IMR-90 (cell line): ENCODE data around the gene PHPT1. TPM values are rescaled to one million over a fixed set of nuclear protein-coding genes. Genes with fewer than 3 reads are reported as not detected.

Experiments
- ATAC-seq: fragments of 200-7000 bp; cut with Tn5 transposase; 2 replicates; pipeline ENCODE4 v1.9.1; 2020; ENCODE audit warnings: low read depth, mild to moderate bottlenecking, moderate library complexity
- BruUV-seq: library from RNA; stranded (reverse); fragments of 400-500 nt; replicated peaks from 2 replicates; lab custom pipeline; 2021; lab: Mats Ljungman, UMichigan
- CTCF ChIA-PET: fragments of 300-600 bp; formaldehyde crosslinking; extraction: SDS; loops from one replicate; lab custom pipeline; 2021; ENCODE audit warnings: antibody characterized with exemption; lab: Yijun Ruan, JAX
- POLR2A ChIA-PET: fragments of 300-600 bp; sonication (Branson Sonifier 250); formaldehyde crosslinking; loops from one replicate; lab custom pipeline; 2022; ENCODE audit warnings: antibody characterized with exemption; ENCODE audit not compliant: unreplicated experiment; lab: Charles Lee
- DNase-seq: peaks from one replicate; pipeline ENCODE4 v3.0.0; 2013
- H2AFZ ChIP-seq: replicated peaks from 2 replicates; pipeline ENCODE3; 2013; ENCODE audit warnings: low read length, mild to moderate bottlenecking; ENCODE audit not compliant: poor library complexity
- H2AK5ac ChIP-seq: 2 replicates; pipeline ENCODE4 v1.6.1; 2013; ENCODE audit warnings: low read depth, low read length, inconsistent platforms
- H2AK9ac ChIP-seq: replicated peaks from 2 replicates; pipeline ENCODE3; 2013; ENCODE audit warnings: mild to moderate bottlenecking, low read depth, low read length, moderate library complexity; ENCODE audit not compliant: poor library complexity
- H2BK120ac ChIP-seq: 2 replicates; pipeline ENCODE4 v1.6.1; 2013; ENCODE audit warnings: low read depth, low read length, inconsistent platforms
- H2BK15ac ChIP-seq: 3 replicates; pipeline ENCODE4 v1.6.1; 2013; ENCODE audit warnings: low read depth, low read length, inconsistent platforms
- H2BK20ac ChIP-seq: 2 replicates; pipeline ENCODE4 v1.6.1; 2013; ENCODE audit warnings: low read depth, mild to moderate bottlenecking, inconsistent platforms, low read length, moderate library complexity
- H2BK5ac ChIP-seq: 2 replicates; pipeline ENCODE4 v1.6.1; 2013; ENCODE audit warnings: mild to moderate bottlenecking, low read depth, low read length, inconsistent platforms; ENCODE audit not compliant: poor library complexity, severe bottlenecking
- H3K14ac ChIP-seq: replicated peaks from 2 replicates; pipeline ENCODE4 v1.6.1; 2013; ENCODE audit warnings: low read depth, low read length, inconsistent platforms
- H3K18ac ChIP-seq: 2 replicates; pipeline ENCODE4 v1.6.1; 2013; ENCODE audit warnings: low read depth, low read length, control low read depth
- H3K23ac ChIP-seq: 2 replicates; pipeline ENCODE4 v1.6.1; 2013; ENCODE audit warnings: low read depth, low read length, inconsistent platforms
- H3K27ac ChIP-seq: 2 replicates; pipeline ENCODE4 v1.5.1; 2013; ENCODE audit warnings: mild to moderate bottlenecking, control low read depth, low read length; ENCODE audit not compliant: insufficient read depth
- H3K27me3 ChIP-seq: 2 replicates; pipeline ENCODE4 v1.6.1; 2013; ENCODE audit warnings: low read length; ENCODE audit not compliant: control insufficient read depth, insufficient read depth
- H3K36me3 ChIP-seq: 2 replicates; pipeline ENCODE4 v1.6.1; 2013; ENCODE audit warnings: low read length, mixed read lengths; ENCODE audit not compliant: control insufficient read depth, insufficient read depth
- H3K4ac ChIP-seq: 2 replicates; pipeline ENCODE4 v1.6.1; 2013; ENCODE audit warnings: low read depth, low read length, inconsistent platforms
- H3K4me1 ChIP-seq: 2 replicates; pipeline ENCODE4 v1.6.1; 2013; ENCODE audit warnings: low read length, mixed read lengths; ENCODE audit not compliant: control insufficient read depth, insufficient read depth
- H3K4me2 ChIP-seq: 2 replicates; pipeline ENCODE4 v1.6.1; 2013; ENCODE audit warnings: low read depth, mild to moderate bottlenecking, control low read depth, low read length, moderate library complexity
- H3K4me3 ChIP-seq: 2 replicates; pipeline ENCODE4 v1.5.1; 2013; ENCODE audit warnings: low read depth, mild to moderate bottlenecking, control low read depth, low read length, moderate library complexity; ENCODE audit not compliant: insufficient read depth
- H3K56ac ChIP-seq: 2 replicates; pipeline ENCODE4 v1.6.1; 2013; ENCODE audit warnings: low read length, inconsistent platforms; ENCODE audit not compliant: insufficient read depth; ENCODE audit errors: extremely low read depth
- H3K79me1 ChIP-seq, 2 experiments: 2 replicates each; pipeline ENCODE4 v1.6.1; 2013; ENCODE audit warnings: low read length in 2 of 2, inconsistent platforms in 1 of 2, low read depth in 1 of 2
- H3K9ac ChIP-seq: 2 replicates; pipeline ENCODE4 v1.6.1; 2013; ENCODE audit warnings: low read depth, low read length, control low read depth
- H3K9me1 ChIP-seq: 2 replicates; pipeline ENCODE4 v1.6.1; 2013; ENCODE audit warnings: low read length, inconsistent platforms; ENCODE audit not compliant: insufficient read depth
- H3K9me3 ChIP-seq: 2 replicates; pipeline ENCODE4 v1.6.1; 2013; ENCODE audit warnings: low read length; ENCODE audit not compliant: control insufficient read depth, insufficient read depth
- H4K20me1 ChIP-seq: 2 replicates; pipeline ENCODE4 v1.6.1; 2013; ENCODE audit warnings: low read length, inconsistent platforms; ENCODE audit not compliant: insufficient read depth
- H4K5ac ChIP-seq: 2 replicates; pipeline ENCODE4 v1.6.1; 2013; ENCODE audit warnings: mild to moderate bottlenecking, low read depth, low read length, control low read depth
- H4K8ac ChIP-seq, 2 experiments: 2 replicates each; pipeline ENCODE4 v1.6.1; 2013; ENCODE audit warnings: low read depth in 2 of 2, low read length in 2 of 2, control low read depth in 1 of 2, inconsistent platforms in 1 of 2
- H4K91ac ChIP-seq: 2 replicates; pipeline ENCODE4 v1.6.1; 2013; ENCODE audit warnings: low read depth, low read length, inconsistent platforms; ENCODE audit not compliant: insufficient read depth
- BHLHE40 ChIP-seq: fragments of 150-350 bp; IDR thresholded peaks from 2 replicates; pipeline ENCODE4 v1.6.1; 2016; ENCODE audit warnings: mild to moderate bottlenecking, low read depth, low read length
- CEBPB ChIP-seq: IDR thresholded peaks from 2 replicates; pipeline ENCODE4 v1.6.1; 2012; ENCODE audit warnings: low read depth, low read length, improper control_type of control experiment
- CHD1 ChIP-seq: IDR thresholded peaks from 2 replicates; pipeline ENCODE4 v1.6.1; 2012; ENCODE audit warnings: low read depth, low read length, improper control_type of control experiment
- CTCF ChIP-seq: conservative IDR thresholded peaks from 2 replicates; pipeline ENCODE4 v1.5.1; 2012; ENCODE audit warnings: mild to moderate bottlenecking, low read depth, low read length, improper control_type of control experiment
- ELK1 ChIP-seq: fragments of 150-350 bp; IDR thresholded peaks from 2 replicates; pipeline ENCODE4 v1.6.1; 2016; ENCODE audit warnings: low read depth, mild to moderate bottlenecking, low read length, moderate library complexity, borderline replicate concordance
- MAFK ChIP-seq: IDR thresholded peaks from 2 replicates; pipeline ENCODE4 v1.6.1; 2012; ENCODE audit warnings: low read depth, low read length, improper control_type of control experiment
- MAZ ChIP-seq: IDR thresholded peaks from 2 replicates; pipeline ENCODE4 v1.6.1; 2012; ENCODE audit warnings: low read depth, mild to moderate bottlenecking, low read length, improper control_type of control experiment, moderate library complexity, borderline replicate concordance
- MXI1 ChIP-seq: IDR thresholded peaks from 2 replicates; pipeline ENCODE4 v1.6.1; 2012; ENCODE audit warnings: low read depth, mild to moderate bottlenecking, low read length, moderate library complexity, borderline replicate concordance
- NFE2L2 ChIP-seq: fragments of 150-350 bp; IDR thresholded peaks from 2 replicates; pipeline ENCODE4 v1.6.1; 2016; ENCODE audit warnings: low read depth, mild to moderate bottlenecking, low read length
- POLR2A ChIP-seq: IDR thresholded peaks from 2 replicates; pipeline ENCODE4 v1.6.1; 2012; ENCODE audit warnings: mild to moderate bottlenecking, low read depth, low read length
- RCOR1 ChIP-seq: IDR thresholded peaks from 2 replicates; pipeline ENCODE4 v1.6.1; 2012; ENCODE audit warnings: mild to moderate bottlenecking, low read length, improper control_type of control experiment; ENCODE audit not compliant: insufficient replicate concordance
- RFX5 ChIP-seq: IDR thresholded peaks from 2 replicates; pipeline ENCODE4 v1.8.0; 2012; ENCODE audit warnings: low read depth, mild to moderate bottlenecking, low read length, moderate library complexity
- SMC3 ChIP-seq: fragments of 150-350 bp; IDR thresholded peaks from 2 replicates; pipeline ENCODE4 v1.6.1; 2016; ENCODE audit warnings: low read depth, mild to moderate bottlenecking, antibody characterized with exemption, low read length, moderate library complexity
- USF2 ChIP-seq: fragments of 150-350 bp; IDR thresholded peaks from 2 replicates; pipeline ENCODE4 v1.6.1; 2017; ENCODE audit warnings: mild to moderate bottlenecking, antibody characterized with exemption, low read length, low read depth
- WGBS, 2 experiments: methylation state at CpG; one replicate each; pipeline versions ENCODE4 v1.1.5 to v1.1.7; 2013; ENCODE audit warnings: missing lambda C conversion rate in 2 of 2; ENCODE audit not compliant: insufficient read length in 1 of 2; ENCODE audit errors: extremely low coverage in 2 of 2; 5-methylcytosine and 5-hydroxymethylcytosine counted together
- dilution Hi-C: fragments of 300-500 bp; cut with HindIII; formaldehyde crosslinking; loops from one replicate; pipeline ENCODE4 v1.14.3; 2018; ENCODE audit warnings: low sequenced_read_pairs; ENCODE audit not compliant: unreplicated experiment
- in situ Hi-C: fragments of 300-500 bp; cut with MboI; formaldehyde crosslinking; loops from 3 replicates; pipeline ENCODE4 v1.14.3; 2019; ENCODE audit warnings: low sequenced_read_pairs, inconsistent platforms, mixed read lengths
- intact Hi-C: fragments of 100-400 bp; cut with micrococcal nuclease; formaldehyde crosslinking; loops from 2 replicates; pipeline ENCODE4 v1.10.0; 2022
- polyA plus RNA-seq, 3 experiments: library from polyadenylated mRNA; depleted of rRNA; stranded (reverse); fragments of >200 nt; gene quantifications; 2 replicates each; pipeline ENCODE4 v1.2.3, GENCODE V29; 2012; ENCODE audit warnings: low replicate concordance in 1 of 3
- total RNA-seq: library from RNA; depleted of rRNA; stranded (reverse); fragments of >200 nt; gene quantifications from 2 replicates; pipeline ENCODE4 v1.2.3, GENCODE V29; 2012

Gene PHPT1
- total and polyA plus RNA-seq, 2 of the 4 experiments (the other 2 are of a cell fraction), result 79.8 to 214 TPM

GRCh38 chr9:136848393-136849037 lies 694 bp upstream of the PHPT1 start:
- intact Hi-C loops (loop anchor here (2.0 kb wide), 1 partner anchor 96 kb away; the partner anchor contains the start of genes C8G and FBXW5), in situ Hi-C loops (no loop called here), dilution Hi-C loops (no loop called here)
- peak overlapping the region; percentile 88 for H3K18ac ChIP-seq
- peak overlapping the region; percentile 96 for H2AK5ac ChIP-seq
- peak; percentile 6 for ATAC-seq
- peak overlapping the region; percentile 90 for H3K27ac ChIP-seq
- peak overlapping the region; percentile 94 for H4K91ac ChIP-seq
- BruUV-seq, result no TSS peak
- peaks cover 20% of the 10 kb centered on the region for H4K20me1 ChIP-seq
- peak overlapping the region; percentile 100 for H2AFZ ChIP-seq
- H3K23ac ChIP-seq, result peak overlapping the region; percentile 95; the same call in 1 of the 2 replicates
- peaks cover 6% of the 10 kb centered on the region; the same call in 1 of the 2 replicates for H3K9me3 ChIP-seq
- H3K79me1 ChIP-seq, result peaks cover 9 to 21% of the 10 kb centered on the region in 2 experiments; a peak in 2 of 4 replicates
- H2AK9ac ChIP-seq, result peak overlapping the region; percentile 93
- H3K4me1 ChIP-seq, result peaks cover 9% of the 10 kb centered on the region
- POLR2A ChIA-PET, result interaction anchor here (0.7 kb wide), 1 partner anchor 188 kb away, joined by 7 read pairs; no protein-coding TSS in a partner anchor
- peak overlapping the region; percentile 90 for H3K4ac ChIP-seq
- no peaks in the 10 kb centered on the region for H3K9me1 ChIP-seq
- H4K8ac ChIP-seq, result peak overlapping the region; percentile 44 to 92; a peak in 3 of 4 replicates
- peak overlapping the region; percentile 85; the same call in 1 of the 2 replicates for H2BK120ac ChIP-seq
- H3K27me3 ChIP-seq, result peaks cover 22% of the 10 kb centered on the region
- no peak overlapping the region for H2BK20ac ChIP-seq
- peak overlapping the region; percentile 80 for H3K56ac ChIP-seq
- WGBS, 2 experiments, result 0% methylated on average over 3 of the region's 53 CpGs; no CpG with 5 or more reads in 1 of the 2 experiments
- H4K5ac ChIP-seq, result peak overlapping the region; percentile 80
- H3K36me3 ChIP-seq, result peaks cover 14% of the 10 kb centered on the region; the same call in 1 of the 2 replicates
- peak overlapping the region; percentile 91 for H3K4me2 ChIP-seq
- H2BK15ac ChIP-seq, result no peak overlapping the region; the same call in 2 of the 3 replicates
- H2BK5ac ChIP-seq, result peak overlapping the region; percentile 93
- CTCF ChIA-PET, result no interaction called here
- peak overlapping the region; percentile 92 for H3K4me3 ChIP-seq
- peak overlapping the region; percentile 92 for H3K9ac ChIP-seq
- H3K14ac ChIP-seq, result peak overlapping the region; percentile 94
- DNase-seq, result no peak
- TF ChIP-seq POLR2A, result no peak
- no peak for TF ChIP-seq CEBPB
- no peak for TF ChIP-seq CHD1
- TF ChIP-seq CTCF, result no peak
- TF ChIP-seq MAFK, result no peak
- TF ChIP-seq SMC3, result no peak
- no peak for TF ChIP-seq USF2
- no peak for TF ChIP-seq BHLHE40
- TF ChIP-seq RFX5, result no peak
- TF ChIP-seq NFE2L2, result no peak
- TF ChIP-seq MAZ, result no peak
- TF ChIP-seq ELK1, result no peak
- no peak for TF ChIP-seq MXI1
- TF ChIP-seq RCOR1, result no peak
